GM19035 (cell line): ENCODE data around the gene CDH12.
"Not testable (repeated sequence)": the region's sequence is repeated elsewhere in the genome, so short reads cannot be mapped to it uniquely, and the experiment has no call there.

Source experiments
- ATAC-seq: cut with Tn5 transposase; IDR thresholded peaks from one replicate; pipeline ENCODE4 v1.9.1; 2021; ENCODE audit not compliant: unreplicated experiment

CDH12 gene

DNA sequence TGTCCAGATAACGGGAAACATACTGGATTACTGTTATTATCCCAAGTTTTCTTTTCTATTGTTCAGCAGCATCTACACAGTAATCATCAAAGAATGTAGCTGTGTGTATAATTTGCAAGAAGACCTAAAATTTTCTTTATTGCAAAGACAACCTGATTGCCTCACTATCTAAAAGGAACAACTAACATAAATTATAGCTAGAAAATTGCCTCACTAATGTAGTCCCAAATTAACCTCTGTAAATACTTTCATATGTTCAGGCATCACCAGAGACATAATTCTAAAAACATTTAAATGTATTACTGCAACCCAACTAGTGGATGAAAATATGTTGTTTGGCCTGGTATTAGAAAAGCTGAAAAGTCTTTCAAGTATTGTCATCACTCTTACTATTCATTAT lies 275.4 kb downstream of the CDH12 start:
- ATAC-seq: no peak

DNA sequence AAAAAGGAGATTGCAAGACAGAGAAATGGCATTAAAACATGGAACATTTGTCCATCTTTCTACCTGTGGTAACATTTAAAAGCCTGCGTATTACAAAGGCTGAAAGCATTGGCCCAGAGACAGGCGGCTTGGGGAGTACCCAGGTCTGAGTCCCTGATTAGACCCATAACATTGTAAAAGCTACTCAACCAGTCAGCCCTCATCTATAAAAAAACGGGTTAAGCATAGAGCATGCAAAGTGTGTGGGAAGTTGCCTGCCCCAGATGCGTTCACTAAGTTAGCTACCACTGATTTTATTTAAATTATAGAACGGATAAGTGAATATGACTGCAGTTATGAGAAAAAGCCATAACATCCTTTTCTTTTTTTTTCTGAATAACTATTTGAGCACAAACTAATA lies 276.1 kb downstream of the CDH12 start:
- ATAC-seq: no peak

DNA sequence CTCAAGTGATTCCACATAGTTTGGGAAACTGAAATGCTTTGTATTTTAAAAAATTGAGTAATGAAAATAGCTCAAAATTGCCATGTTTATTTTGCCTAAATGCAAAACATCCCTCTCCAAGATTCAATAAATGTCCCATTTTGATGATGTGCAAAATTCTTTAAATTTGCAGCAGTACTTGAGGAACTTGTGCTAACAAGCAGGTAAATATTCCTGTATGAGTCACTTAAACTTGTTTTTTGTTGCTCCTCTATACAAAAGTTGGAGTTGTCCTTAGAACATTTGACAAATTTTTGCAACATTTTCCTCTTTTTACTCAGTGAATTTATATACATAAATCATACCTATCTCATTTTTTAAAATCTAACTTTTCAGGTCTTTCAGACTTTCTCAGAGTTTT lies 280.2 kb downstream of the CDH12 start:
- no peak for ATAC-seq

DNA sequence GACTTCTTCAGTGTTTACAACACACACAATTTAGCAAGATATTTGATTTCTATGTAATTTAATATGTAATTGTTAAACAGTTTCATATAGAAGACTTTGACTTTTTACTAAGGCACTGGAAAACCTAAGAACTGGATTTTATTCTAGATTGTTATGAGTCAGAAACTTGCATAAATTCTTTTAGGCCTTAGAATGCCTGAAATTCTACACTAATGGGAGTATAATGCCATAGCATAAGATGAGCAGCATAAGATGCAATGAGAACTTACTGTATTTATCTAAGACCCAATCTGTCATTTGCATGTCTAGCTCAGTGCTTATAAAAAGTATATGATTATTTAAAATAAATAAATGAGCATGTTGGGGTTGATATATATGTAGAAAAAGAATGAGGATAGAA lies 285.2 kb downstream of the CDH12 start:
- no peak for ATAC-seq

DNA sequence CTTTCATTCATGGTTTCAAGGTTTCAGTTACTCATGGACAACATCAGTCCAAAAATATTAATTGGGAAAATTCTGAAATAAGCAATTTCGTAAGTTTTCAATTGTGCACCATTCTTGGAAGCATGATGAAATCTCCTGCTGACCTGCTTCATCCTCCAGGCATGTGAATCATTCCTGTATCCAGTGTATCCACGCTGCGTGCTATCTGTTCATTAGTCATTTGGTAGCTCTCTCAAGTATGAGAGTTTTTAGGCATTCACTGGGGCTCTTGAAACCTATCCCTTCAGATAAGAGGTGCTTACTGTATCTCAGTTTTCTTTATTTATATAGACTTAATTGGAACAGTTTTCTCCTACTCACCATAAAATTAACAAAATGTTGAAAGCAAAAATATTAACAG lies 293.0 kb downstream of the CDH12 start:
- ATAC-seq: no peak

DNA sequence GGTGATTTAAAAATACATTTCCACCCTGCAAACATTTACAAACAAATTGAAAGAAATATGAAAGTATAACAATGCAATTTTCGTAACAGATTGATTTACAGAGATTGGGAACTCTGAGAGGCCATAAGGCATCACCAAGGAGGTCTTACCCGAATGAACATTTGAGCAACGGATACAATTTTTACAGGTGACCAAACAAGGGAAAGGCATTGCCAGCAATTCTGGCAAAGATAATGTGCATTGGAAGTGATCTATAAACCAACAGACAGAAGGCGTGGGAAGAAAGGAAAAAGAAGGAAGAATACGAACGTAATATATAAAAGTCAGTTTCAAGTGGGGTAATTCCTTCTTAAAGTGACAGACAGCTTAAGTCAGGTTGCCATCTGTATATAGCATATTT lies 295.9 kb downstream of the CDH12 start:
- no peak for ATAC-seq

DNA sequence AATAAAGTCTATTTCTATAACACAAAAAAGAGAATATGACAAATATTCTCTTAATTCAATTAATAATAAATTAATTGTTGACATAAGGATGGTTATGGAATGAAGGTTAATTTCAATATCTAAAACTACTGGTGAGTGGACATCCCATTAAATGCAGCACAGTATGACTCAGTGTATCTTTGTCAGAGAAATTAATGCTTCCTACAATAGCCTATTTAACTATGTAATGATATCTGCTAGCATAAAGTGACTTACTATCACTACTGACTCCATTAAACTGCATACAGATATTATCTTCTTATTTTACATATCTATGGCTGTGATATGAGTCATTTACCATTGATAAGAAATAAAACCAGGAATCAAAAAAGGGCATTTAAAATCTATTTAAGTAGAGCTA lies 298.7 kb downstream of the CDH12 start:
- ATAC-seq: no peak

DNA sequence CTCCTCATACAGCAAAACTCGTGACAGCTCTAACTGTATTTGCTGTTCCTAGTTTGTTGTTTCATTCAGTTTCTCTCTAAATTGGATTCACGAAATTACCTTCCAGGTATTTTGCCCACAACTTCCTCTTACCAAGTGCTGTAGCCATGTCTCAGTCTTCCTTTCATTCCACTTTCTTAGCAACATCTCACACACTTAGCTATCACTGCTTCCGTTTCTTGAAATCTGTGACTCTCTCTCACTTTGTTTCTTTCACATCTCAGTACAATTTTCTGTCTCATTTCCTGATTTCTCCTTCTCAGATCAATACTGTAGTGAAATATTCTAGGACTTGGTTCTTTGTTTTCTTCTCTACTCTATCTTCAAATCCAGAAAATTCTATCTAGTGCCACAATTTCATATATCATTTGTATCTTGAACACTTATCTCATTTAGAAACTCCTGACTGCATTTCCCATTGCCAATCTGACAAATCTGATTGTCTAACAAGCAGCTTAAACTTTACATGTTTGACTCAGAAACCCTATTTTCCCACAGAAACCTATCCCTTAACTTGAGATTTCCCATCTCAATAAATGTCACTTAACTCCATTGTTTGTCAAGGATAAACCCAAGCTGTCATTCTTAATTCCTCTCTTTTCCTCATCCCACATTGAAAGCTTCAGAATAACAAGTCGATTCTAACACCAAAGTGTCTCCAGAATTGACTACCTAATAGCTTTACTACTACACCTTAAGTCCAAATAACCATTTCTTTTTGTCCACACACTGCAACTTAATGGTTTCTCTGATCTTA lies 303.1 kb downstream of the CDH12 start:
- ATAC-seq: no peak

DNA sequence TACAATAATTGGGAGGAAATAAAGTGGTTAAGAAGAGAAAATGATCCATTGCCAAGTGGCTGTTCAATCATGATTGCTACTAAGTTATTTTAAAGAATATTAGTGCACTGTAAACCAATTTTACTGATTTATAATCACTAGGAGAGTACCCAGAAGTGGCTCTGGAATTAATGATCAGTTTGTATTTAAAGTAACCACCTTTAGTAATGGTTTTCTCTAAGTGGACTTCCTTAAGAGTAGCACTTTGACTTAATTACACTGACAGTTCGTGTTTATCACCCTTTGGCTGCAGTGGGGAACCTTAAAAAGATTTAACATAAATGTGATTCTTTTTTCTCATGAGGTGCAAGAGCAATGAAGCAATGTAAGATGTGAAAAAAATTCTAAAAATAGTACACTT lies 310.8 kb downstream of the CDH12 start:
- ATAC-seq: no peak

DNA sequence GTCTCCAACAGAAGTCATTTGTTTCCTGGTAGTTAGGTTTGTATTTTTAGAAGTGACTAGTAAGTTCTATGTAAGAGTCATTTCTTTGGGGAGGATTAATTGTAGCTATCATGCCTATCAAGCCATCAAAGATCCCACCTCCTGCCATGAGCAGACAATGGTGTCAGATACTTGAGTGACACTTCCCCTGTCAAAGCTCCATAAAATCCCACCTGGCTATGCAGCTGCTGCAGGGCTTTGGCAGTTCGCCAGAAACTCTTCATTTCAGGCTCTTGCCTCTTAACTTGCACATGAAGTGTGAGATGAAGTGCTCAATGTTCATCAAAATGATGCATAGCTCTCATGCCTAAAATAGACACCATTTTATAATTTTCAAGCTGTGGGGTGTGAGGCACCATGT lies 312.1 kb downstream of the CDH12 start:
- no peak for ATAC-seq

DNA sequence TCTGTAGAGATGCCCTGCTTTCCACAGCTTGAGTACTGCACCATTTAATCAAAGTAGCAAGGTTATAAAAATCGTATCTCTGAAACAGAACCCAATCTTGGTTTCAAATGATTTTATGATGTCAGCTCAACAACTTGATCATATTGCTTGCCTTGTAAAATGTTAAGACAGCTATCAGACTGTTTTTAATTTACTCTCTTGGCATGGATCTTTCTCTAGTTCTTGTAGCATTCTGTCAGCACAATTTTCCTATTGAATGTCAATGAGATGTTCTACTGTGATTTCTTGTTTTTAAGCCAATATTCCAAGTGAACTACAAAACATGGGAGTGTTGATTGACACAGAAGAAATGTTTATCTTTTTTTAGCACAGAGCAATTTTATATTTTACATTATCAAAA lies 313.4 kb downstream of the CDH12 start:
- ATAC-seq: no peak

DNA sequence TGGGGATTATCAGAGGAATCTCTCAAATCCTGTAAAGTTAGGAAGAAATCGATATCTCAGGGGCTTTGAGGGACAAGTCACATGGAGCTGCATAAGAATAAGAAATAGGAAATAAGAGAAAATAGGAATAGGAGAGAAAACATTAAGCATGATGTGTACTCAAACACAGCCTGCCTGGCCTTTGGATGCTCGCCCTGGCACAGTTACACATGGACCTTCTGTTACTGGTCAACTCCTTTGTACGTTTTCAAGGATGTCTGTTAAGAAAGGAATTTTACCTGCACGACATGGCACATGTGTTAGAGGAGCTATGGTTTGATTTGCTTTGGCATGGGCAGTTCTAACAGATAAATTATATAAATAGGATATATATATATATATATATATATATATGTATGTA lies 321.2 kb downstream of the CDH12 start:
- ATAC-seq: no peak

DNA sequence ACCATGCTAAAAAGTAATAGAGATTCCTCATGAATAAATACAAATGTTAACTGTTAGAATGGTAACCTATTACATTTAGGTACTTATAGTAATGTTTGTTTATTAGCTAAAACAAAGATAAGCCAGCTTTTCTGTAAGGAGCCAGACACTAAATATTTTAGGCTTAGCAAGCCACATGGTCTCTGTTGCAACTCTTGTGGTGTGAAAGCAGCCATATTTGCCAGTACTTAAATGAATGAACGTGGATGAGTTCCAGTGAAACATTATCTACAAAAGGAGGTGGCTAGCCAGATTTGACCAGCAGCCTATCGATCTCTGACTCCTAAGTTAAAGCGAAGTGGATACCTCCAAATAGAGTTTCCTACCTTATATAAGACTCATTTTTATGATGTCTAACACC lies 331.6 kb downstream of the CDH12 start:
- ATAC-seq: no peak

DNA sequence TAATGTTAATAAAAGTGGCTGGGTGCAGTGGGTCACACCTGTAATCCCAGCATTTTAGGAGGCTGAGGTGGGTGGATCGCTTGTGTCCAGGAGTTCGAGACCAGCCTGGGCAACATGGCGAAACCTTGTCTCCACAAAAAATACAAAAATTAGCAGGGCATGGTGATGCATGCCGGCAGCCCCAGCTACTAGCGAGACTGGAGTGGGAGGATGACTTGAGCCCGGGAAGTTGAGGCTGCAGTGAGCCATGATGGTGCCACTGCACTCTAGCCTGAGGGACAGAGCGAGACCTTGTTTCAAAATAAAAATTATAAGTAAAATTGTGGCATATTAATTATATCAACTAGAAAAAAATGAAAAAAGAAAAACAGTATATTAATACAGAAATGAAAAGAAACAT lies 336.6 kb downstream of the CDH12 start:
- not testable (repeated sequence) for ATAC-seq

DNA sequence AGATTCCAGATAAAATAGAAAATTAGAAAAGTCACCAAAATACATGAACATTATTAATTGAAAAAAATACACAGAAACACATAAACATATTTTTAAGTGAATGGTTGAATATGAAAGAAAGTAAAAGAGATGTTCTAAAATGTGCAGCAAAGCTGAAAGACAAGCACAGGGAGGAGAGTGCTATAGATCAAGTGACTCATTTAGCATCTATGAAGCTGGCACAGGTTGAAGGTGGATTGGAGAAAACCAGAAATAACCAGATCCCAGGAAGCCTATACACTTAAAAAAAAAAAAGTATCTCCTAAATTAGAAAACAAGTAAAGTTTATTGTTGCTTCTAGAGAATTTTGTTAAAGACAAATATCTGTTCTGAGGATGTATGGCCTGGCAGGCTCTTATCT lies 338.9 kb downstream of the CDH12 start:
- ATAC-seq: no peak

DNA sequence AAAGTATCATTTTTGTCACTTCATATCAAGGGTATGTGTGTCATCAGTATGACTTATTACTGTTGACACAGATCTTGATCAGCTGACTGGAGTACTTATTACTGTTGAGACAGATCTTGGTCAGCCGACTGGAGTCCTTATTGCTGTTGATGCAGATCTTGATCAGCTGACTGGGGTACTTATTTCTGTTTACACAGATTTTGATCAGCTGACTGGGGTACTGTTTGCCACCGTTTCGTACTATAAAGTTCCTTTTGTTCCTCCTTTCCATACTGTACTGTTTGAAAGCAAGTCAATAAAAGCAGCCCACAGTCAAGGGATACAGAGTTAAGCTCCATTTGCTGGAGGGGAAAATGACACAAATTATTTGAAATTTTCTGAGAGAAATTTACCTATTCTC lies 347.3 kb downstream of the CDH12 start:
- ATAC-seq: no peak

DNA sequence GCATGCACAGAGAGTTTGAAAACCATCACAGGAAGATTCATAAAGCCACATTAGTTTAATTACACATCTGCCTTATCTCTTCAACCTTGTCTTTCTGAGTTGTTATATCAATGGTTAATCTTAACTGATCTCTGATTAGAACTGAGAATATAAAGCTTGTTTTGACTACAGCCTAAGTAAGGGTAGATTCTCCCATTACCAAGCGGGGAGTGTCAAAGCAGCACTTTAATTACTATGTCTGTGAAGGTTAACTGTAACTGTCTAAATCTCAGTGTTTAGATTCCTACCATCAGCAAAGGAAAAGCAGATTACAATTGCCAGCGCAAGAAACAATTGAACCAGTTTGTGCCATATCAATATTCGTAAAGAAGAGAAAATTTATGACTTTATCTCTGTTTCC lies 348.7 kb downstream of the CDH12 start:
- no peak for ATAC-seq

DNA sequence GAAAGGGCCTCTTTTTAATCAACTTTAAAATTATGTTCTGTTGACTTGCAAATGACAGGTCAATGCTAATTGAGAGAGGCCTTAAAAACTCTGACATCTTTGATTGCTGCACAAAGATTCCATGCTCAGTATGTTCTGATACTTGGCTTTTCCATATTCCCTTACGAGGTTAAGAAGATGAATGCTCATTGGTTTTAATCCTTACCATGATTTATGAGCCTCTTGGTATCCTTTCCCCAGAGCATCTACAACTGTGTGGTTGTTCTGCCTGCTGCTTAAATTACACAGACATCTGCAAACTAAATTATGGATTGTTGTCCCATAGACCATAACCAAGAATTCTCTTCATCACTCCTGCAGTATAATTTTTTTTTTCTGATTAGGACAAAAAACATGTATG lies 352.6 kb downstream of the CDH12 start:
- no peak for ATAC-seq

DNA sequence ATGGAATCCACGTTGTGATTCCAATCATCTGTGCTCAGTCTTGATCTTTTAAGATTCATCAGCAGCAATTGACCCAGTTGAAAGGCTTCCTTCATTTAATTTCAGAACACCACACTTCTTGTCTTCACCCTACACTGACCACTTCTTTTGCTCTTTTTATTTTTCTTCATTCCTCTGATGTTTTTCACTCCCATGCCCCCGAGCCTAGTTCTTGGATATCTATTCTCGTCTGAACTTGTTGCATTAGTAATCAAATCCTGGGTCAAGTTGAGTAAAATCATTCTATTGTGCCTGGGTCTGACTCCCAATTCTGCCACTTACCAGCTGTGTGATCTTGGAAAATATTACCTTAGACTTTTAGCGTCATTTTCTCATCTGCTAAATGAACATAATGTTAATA lies 356.5 kb downstream of the CDH12 start:
- no peak for ATAC-seq

DNA sequence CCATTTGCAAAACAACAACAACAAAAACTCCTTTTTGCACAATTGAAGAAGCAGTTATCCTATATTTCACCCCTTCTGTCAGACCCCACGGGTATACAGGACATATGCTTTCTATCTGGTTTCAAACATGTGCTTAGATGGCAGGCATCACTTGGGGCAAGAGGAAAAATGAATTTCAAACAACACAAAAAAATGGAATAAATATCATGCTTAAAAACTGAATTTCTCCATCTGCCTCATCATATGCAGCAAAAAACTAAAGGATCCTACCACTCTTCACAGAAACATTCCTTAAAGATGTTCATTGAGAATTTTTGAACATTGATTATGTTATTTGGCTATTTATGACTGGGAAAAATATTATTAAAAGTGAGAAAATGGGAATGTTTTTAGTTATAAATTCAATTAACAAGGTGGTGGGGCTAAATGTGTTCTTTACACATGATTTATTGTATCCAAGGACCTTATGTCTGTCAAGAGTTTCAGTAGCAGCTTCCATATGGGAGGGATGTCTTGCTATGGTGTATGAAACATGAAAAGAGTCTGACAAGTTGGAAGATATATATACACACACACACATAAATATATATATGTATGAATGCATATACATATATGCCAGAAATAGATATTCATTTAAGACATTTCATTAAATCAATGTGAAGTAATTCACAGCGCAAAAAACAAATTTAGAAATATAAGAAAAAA lies 358.0 kb downstream of the CDH12 start:
- ATAC-seq: no peak

DNA sequence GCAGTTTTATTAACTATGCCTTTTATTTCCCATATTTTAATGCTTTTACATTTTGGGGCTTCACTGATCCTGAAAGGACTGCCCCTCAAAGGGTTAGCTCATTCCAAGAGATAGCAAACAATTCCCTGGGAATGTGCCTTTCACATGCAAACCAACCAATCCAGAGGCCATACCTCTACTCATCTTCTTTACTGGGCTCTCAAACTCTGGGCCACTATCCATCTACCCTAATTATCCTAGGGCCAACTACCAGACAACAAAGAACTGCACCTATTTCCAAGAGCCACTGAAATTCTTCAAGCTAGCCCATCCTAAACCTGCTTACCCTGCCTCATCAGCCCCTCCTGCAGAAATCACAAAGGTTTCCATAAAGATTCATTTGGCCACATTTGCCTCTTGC lies 364.7 kb downstream of the CDH12 start:
- ATAC-seq: no peak

DNA sequence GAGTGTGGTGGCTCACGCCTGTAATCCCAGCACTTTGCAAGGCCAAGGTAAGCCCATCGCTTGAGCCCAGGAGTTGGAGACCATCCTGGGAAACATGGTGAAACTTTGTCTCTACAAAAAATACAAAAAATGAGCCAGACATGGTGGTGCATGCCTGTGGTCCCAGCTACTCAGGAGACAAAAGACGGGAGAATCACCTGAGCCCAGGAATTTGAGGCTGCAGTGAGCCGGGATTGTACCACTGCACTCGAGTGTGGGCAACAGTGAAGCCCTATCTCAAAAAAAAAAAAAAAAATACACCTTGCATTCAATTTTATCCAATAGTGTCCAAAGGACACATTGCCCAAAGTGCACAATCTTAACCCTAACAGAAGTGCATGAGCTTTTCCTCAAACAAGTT lies 372.8 kb downstream of the CDH12 start:
- ATAC-seq: no peak

DNA sequence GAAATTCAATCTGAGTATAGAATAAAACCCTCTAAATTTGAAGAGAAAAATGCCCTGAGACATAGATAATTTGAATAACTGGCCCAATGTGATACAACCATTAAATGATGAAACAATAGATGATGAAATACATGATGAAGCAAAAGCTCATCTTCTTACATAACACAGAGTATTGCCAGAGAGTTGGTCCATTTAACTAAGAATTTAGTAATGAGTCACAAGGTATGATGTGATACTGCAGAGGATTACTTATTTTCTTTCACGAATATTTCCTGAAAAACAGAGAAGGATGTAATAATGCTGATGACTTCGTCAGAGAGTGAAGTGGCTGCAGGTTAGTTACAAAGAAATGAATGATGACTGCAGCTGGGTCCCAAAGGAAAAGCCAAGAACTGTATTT lies 379.3 kb downstream of the CDH12 start:
- no peak for ATAC-seq
